ENCODE measurements around the gene REXO1.
"Not testable (repeated sequence)": the region's sequence is repeated elsewhere in the genome, so short reads cannot be mapped to it uniquely, and the experiment has no call there.

Gene REXO1

GRCh38 chr19:1813192-1814182, 34.8 kb downstream of the REXO1 start:
- no peak for DNase-seq (ENCODE audit: low spot score)

- peak; percentile 95 for DNase-seq (ENCODE audit: low spot score)
These were observed 35.7 kb downstream of the REXO1 start for GRCh38 chr19:1812426-1813191.

- DNase-seq (ENCODE audit: low spot score): no peak
These were observed 36.3 kb downstream of the REXO1 start, which contains the start of gene ATP8B3 for GRCh38 chr19:1811942-1812425. Gene ATP8B3 (minus strand): TSS chr19:1812276. CDS start chr19:1811736, 540 bp downstream.

GRCh38 chr19:1811472-1811894, 36.8 kb downstream of the REXO1 start:
- no peak for DNase-seq (ENCODE audit: low spot score)

GRCh38 chr19:1810439-1811160, 37.7 kb downstream of the REXO1 start:
- DNase-seq (ENCODE audit: low spot score): no peak

GRCh38 chr19:1809678-1810077, 38.6 kb downstream of the REXO1 start:
- DNase-seq (ENCODE audit: low spot score): no peak

- DNase-seq (ENCODE audit: low spot score): no peak
These were observed 39.9 kb downstream of the REXO1 start for GRCh38 chr19:1808395-1808731.

- no peak for DNase-seq (ENCODE audit: low spot score)
These were observed 40.4 kb downstream of the REXO1 start for GRCh38 chr19:1807695-1808394.

- DNase-seq (ENCODE audit: low spot score): no peak
These were observed 41.1 kb downstream of the REXO1 start for GRCh38 chr19:1807030-1807694.

GRCh38 chr19:1806184-1807029, 41.9 kb downstream of the REXO1 start:
- DNase-seq (ENCODE audit: low spot score): no peak

GRCh38 chr19:1805401-1806183, 42.7 kb downstream of the REXO1 start:
- no peak for DNase-seq (ENCODE audit: low spot score)

- no peak for DNase-seq (ENCODE audit: low spot score)
These were observed 43.4 kb downstream of the REXO1 start for GRCh38 chr19:1804858-1805257.

- no peak for DNase-seq (ENCODE audit: low spot score)
These were observed 48.5 kb downstream of the REXO1 start for GRCh38 chr19:1799695-1800342.

- not testable (repeated sequence) for DNase-seq (ENCODE audit: low spot score)
These were observed 51.0 kb downstream of the REXO1 start for GRCh38 chr19:1797313-1797712.

- DNase-seq (ENCODE audit: low spot score): no peak
These were observed 51.7 kb downstream of the REXO1 start for GRCh38 chr19:1796395-1797142.

- DNase-seq (ENCODE audit: low spot score): no peak
These were observed 53.7 kb downstream of the REXO1 start for GRCh38 chr19:1794424-1795172.

GRCh38 chr19:1791879-1792278, 56.4 kb downstream of the REXO1 start:
- no peak for DNase-seq (ENCODE audit: low spot score)

Data from ecto neural progenitor cell (in vitro differentiated cells).